HG03565 (cell line): ENCODE results near the gene USHBP1.
"Not testable (repeated sequence)": the region's sequence is repeated elsewhere in the genome, so short reads cannot be mapped to it uniquely, and the experiment has no call there.

ENCODE experiments used
- ATAC-seq: cut with Tn5 transposase; IDR thresholded peaks from one replicate; pipeline ENCODE4 v1.9.1; 2021; ENCODE audit warnings: mild to moderate bottlenecking, moderate library complexity; ENCODE audit not compliant: unreplicated experiment

The USHBP1 gene

GRCh38 chr19:17296976-17297375, 32.4 kb upstream of the USHBP1 start:
- no peak for ATAC-seq

GRCh38 chr19:17296273-17296672, 31.7 kb upstream of the USHBP1 start:
- no peak for ATAC-seq

- not testable (repeated sequence) for ATAC-seq
Measured at GRCh38 chr19:17295551-17295950, 31.0 kb upstream of the USHBP1 start.

GRCh38 chr19:17294051-17294891, 29.7 kb upstream of the USHBP1 start:
- ATAC-seq, result no peak

- ATAC-seq, result no peak
Measured at GRCh38 chr19:17293605-17294004, 29.1 kb upstream of the USHBP1 start.

- ATAC-seq, result no peak
Measured at GRCh38 chr19:17292301-17293074, 27.9 kb upstream of the USHBP1 start.

GRCh38 chr19:17289489-17289888, 24.9 kb upstream of the USHBP1 start:
- no peak for ATAC-seq

GRCh38 chr19:17286752-17287151, 22.2 kb upstream of the USHBP1 start:
- no peak for ATAC-seq

GRCh38 chr19:17286263-17286662, 21.7 kb upstream of the USHBP1 start:
- no peak for ATAC-seq

GRCh38 chr19:17285415-17286135, 21.0 kb upstream of the USHBP1 start:
- ATAC-seq, result no peak

GRCh38 chr19:17283504-17283996, 19.0 kb upstream of the USHBP1 start:
- ATAC-seq, result no peak

GRCh38 chr19:17282488-17283125, 18.1 kb upstream of the USHBP1 start:
- peak; percentile 71 for ATAC-seq

GRCh38 chr19:17281391-17282304, 17.1 kb upstream of the USHBP1 start, which contains the start of gene ANKLE1:
TSS of gene ANKLE1 (plus strand) at chr19:17281901. CDS start at chr19:17281921, 20 bp downstream.
- no peak for ATAC-seq

- no peak for ATAC-seq
Measured at GRCh38 chr19:17279436-17279835, 14.9 kb upstream of the USHBP1 start.

- ATAC-seq, result no peak
Measured at GRCh38 chr19:17275441-17276175, 11.1 kb upstream of the USHBP1 start.

GRCh38 chr19:17274892-17275291, 10.3 kb upstream of the USHBP1 start:
- not testable (repeated sequence) for ATAC-seq

- ATAC-seq, result no peak
Measured at GRCh38 chr19:17268754-17269153, 4.2 kb upstream of the USHBP1 start.

GRCh38 chr19:17266975-17267788, 2.6 kb upstream of the USHBP1 start, which contains the start of gene BABAM1:
TSS of gene BABAM1 (plus strand) at chr19:17267443. CDS start at chr19:17268807, 1,364 bp downstream.
- ATAC-seq, result peak; percentile 80
